IMR-90 (cell line): ENCODE results near the gene ADAM12. TPM values are rescaled to one million over a fixed set of nuclear protein-coding genes. Genes with fewer than 3 reads are reported as not detected.

Experiments
- ATAC-seq: fragments of 200-7000 bp; cut with Tn5 transposase; 2 replicates; pipeline ENCODE4 v1.9.1; 2020; ENCODE audit warnings: low read depth, mild to moderate bottlenecking, moderate library complexity
- BruUV-seq: library from RNA; stranded (reverse); fragments of 400-500 nt; replicated peaks from 2 replicates; lab custom pipeline; 2021; lab: Mats Ljungman, UMichigan
- CTCF ChIA-PET: fragments of 300-600 bp; formaldehyde crosslinking; extraction: SDS; loops from one replicate; lab custom pipeline; 2021; ENCODE audit warnings: antibody characterized with exemption; lab: Yijun Ruan, JAX
- POLR2A ChIA-PET: fragments of 300-600 bp; sonication (Branson Sonifier 250); formaldehyde crosslinking; loops from one replicate; lab custom pipeline; 2022; ENCODE audit warnings: antibody characterized with exemption; ENCODE audit not compliant: unreplicated experiment; lab: Charles Lee
- DNase-seq: peaks from one replicate; pipeline ENCODE4 v3.0.0; 2013
- H2AFZ ChIP-seq: replicated peaks from 2 replicates; pipeline ENCODE3; 2013; ENCODE audit warnings: low read length, mild to moderate bottlenecking; ENCODE audit not compliant: poor library complexity
- H2AK5ac ChIP-seq: 2 replicates; pipeline ENCODE4 v1.6.1; 2013; ENCODE audit warnings: low read depth, low read length, inconsistent platforms
- H2AK9ac ChIP-seq: replicated peaks from 2 replicates; pipeline ENCODE3; 2013; ENCODE audit warnings: mild to moderate bottlenecking, low read depth, low read length, moderate library complexity; ENCODE audit not compliant: poor library complexity
- H2BK120ac ChIP-seq: 2 replicates; pipeline ENCODE4 v1.6.1; 2013; ENCODE audit warnings: low read depth, low read length, inconsistent platforms
- H2BK15ac ChIP-seq: 3 replicates; pipeline ENCODE4 v1.6.1; 2013; ENCODE audit warnings: low read depth, low read length, inconsistent platforms
- H2BK20ac ChIP-seq: 2 replicates; pipeline ENCODE4 v1.6.1; 2013; ENCODE audit warnings: low read depth, mild to moderate bottlenecking, inconsistent platforms, low read length, moderate library complexity
- H2BK5ac ChIP-seq: 2 replicates; pipeline ENCODE4 v1.6.1; 2013; ENCODE audit warnings: mild to moderate bottlenecking, low read depth, low read length, inconsistent platforms; ENCODE audit not compliant: poor library complexity, severe bottlenecking
- H3K14ac ChIP-seq: replicated peaks from 2 replicates; pipeline ENCODE4 v1.6.1; 2013; ENCODE audit warnings: low read depth, low read length, inconsistent platforms
- H3K18ac ChIP-seq: 2 replicates; pipeline ENCODE4 v1.6.1; 2013; ENCODE audit warnings: low read depth, low read length, control low read depth
- H3K23ac ChIP-seq: 2 replicates; pipeline ENCODE4 v1.6.1; 2013; ENCODE audit warnings: low read depth, low read length, inconsistent platforms
- H3K27ac ChIP-seq: 2 replicates; pipeline ENCODE4 v1.5.1; 2013; ENCODE audit warnings: mild to moderate bottlenecking, control low read depth, low read length; ENCODE audit not compliant: insufficient read depth
- H3K27me3 ChIP-seq: 2 replicates; pipeline ENCODE4 v1.6.1; 2013; ENCODE audit warnings: low read length; ENCODE audit not compliant: control insufficient read depth, insufficient read depth
- H3K36me3 ChIP-seq: 2 replicates; pipeline ENCODE4 v1.6.1; 2013; ENCODE audit warnings: low read length, mixed read lengths; ENCODE audit not compliant: control insufficient read depth, insufficient read depth
- H3K4ac ChIP-seq: 2 replicates; pipeline ENCODE4 v1.6.1; 2013; ENCODE audit warnings: low read depth, low read length, inconsistent platforms
- H3K4me1 ChIP-seq: 2 replicates; pipeline ENCODE4 v1.6.1; 2013; ENCODE audit warnings: low read length, mixed read lengths; ENCODE audit not compliant: control insufficient read depth, insufficient read depth
- H3K4me2 ChIP-seq: 2 replicates; pipeline ENCODE4 v1.6.1; 2013; ENCODE audit warnings: low read depth, mild to moderate bottlenecking, control low read depth, low read length, moderate library complexity
- H3K4me3 ChIP-seq: 2 replicates; pipeline ENCODE4 v1.5.1; 2013; ENCODE audit warnings: low read depth, mild to moderate bottlenecking, control low read depth, low read length, moderate library complexity; ENCODE audit not compliant: insufficient read depth
- H3K56ac ChIP-seq: 2 replicates; pipeline ENCODE4 v1.6.1; 2013; ENCODE audit warnings: low read length, inconsistent platforms; ENCODE audit not compliant: insufficient read depth; ENCODE audit errors: extremely low read depth
- H3K79me1 ChIP-seq, 2 experiments: 2 replicates each; pipeline ENCODE4 v1.6.1; 2013; ENCODE audit warnings: low read length in 2 of 2, inconsistent platforms in 1 of 2, low read depth in 1 of 2
- H3K9ac ChIP-seq: 2 replicates; pipeline ENCODE4 v1.6.1; 2013; ENCODE audit warnings: low read depth, low read length, control low read depth
- H3K9me1 ChIP-seq: 2 replicates; pipeline ENCODE4 v1.6.1; 2013; ENCODE audit warnings: low read length, inconsistent platforms; ENCODE audit not compliant: insufficient read depth
- H3K9me3 ChIP-seq: 2 replicates; pipeline ENCODE4 v1.6.1; 2013; ENCODE audit warnings: low read length; ENCODE audit not compliant: control insufficient read depth, insufficient read depth
- H4K20me1 ChIP-seq: 2 replicates; pipeline ENCODE4 v1.6.1; 2013; ENCODE audit warnings: low read length, inconsistent platforms; ENCODE audit not compliant: insufficient read depth
- H4K5ac ChIP-seq: 2 replicates; pipeline ENCODE4 v1.6.1; 2013; ENCODE audit warnings: mild to moderate bottlenecking, low read depth, low read length, control low read depth
- H4K8ac ChIP-seq, 2 experiments: 2 replicates each; pipeline ENCODE4 v1.6.1; 2013; ENCODE audit warnings: low read depth in 2 of 2, low read length in 2 of 2, control low read depth in 1 of 2, inconsistent platforms in 1 of 2
- H4K91ac ChIP-seq: 2 replicates; pipeline ENCODE4 v1.6.1; 2013; ENCODE audit warnings: low read depth, low read length, inconsistent platforms; ENCODE audit not compliant: insufficient read depth
- BHLHE40 ChIP-seq: fragments of 150-350 bp; IDR thresholded peaks from 2 replicates; pipeline ENCODE4 v1.6.1; 2016; ENCODE audit warnings: mild to moderate bottlenecking, low read depth, low read length
- CEBPB ChIP-seq: IDR thresholded peaks from 2 replicates; pipeline ENCODE4 v1.6.1; 2012; ENCODE audit warnings: low read depth, low read length, improper control_type of control experiment
- CHD1 ChIP-seq: IDR thresholded peaks from 2 replicates; pipeline ENCODE4 v1.6.1; 2012; ENCODE audit warnings: low read depth, low read length, improper control_type of control experiment
- CTCF ChIP-seq: conservative IDR thresholded peaks from 2 replicates; pipeline ENCODE4 v1.5.1; 2012; ENCODE audit warnings: mild to moderate bottlenecking, low read depth, low read length, improper control_type of control experiment
- POLR2A ChIP-seq: IDR thresholded peaks from 2 replicates; pipeline ENCODE4 v1.6.1; 2012; ENCODE audit warnings: mild to moderate bottlenecking, low read depth, low read length
- WGBS, 2 experiments: methylation state at CpG; one replicate each; pipeline versions ENCODE4 v1.1.5 to v1.1.7; 2013; ENCODE audit warnings: missing lambda C conversion rate in 2 of 2; ENCODE audit not compliant: insufficient read length in 1 of 2; ENCODE audit errors: extremely low coverage in 2 of 2; 5-methylcytosine and 5-hydroxymethylcytosine counted together
- dilution Hi-C: fragments of 300-500 bp; cut with HindIII; formaldehyde crosslinking; loops from one replicate; pipeline ENCODE4 v1.14.3; 2018; ENCODE audit warnings: low sequenced_read_pairs; ENCODE audit not compliant: unreplicated experiment
- in situ Hi-C: fragments of 300-500 bp; cut with MboI; formaldehyde crosslinking; loops from 3 replicates; pipeline ENCODE4 v1.14.3; 2019; ENCODE audit warnings: low sequenced_read_pairs, inconsistent platforms, mixed read lengths
- intact Hi-C: fragments of 100-400 bp; cut with micrococcal nuclease; formaldehyde crosslinking; loops from 2 replicates; pipeline ENCODE4 v1.10.0; 2022
- polyA plus RNA-seq, 3 experiments: library from polyadenylated mRNA; depleted of rRNA; stranded (reverse); fragments of >200 nt; gene quantifications; 2 replicates each; pipeline ENCODE4 v1.2.3, GENCODE V29; 2012; ENCODE audit warnings: low replicate concordance in 1 of 3
- total RNA-seq: library from RNA; depleted of rRNA; stranded (reverse); fragments of >200 nt; gene quantifications from 2 replicates; pipeline ENCODE4 v1.2.3, GENCODE V29; 2012

Gene ADAM12
- total and polyA plus RNA-seq, 2 of the 4 experiments (the other 2 are of a cell fraction), result 9.6 to 10.2 TPM

- ChIA-PET CTCF (interaction anchor here (0.6 kb wide), 1 partner anchor 25 kb away, joined by 4 read pairs; no protein-coding TSS in a partner anchor), POLR2A (no interaction called here)
- peak overlapping the region; percentile 87 for H3K4me2 ChIP-seq
- no TSS peak for BruUV-seq
- no peak overlapping the region for H2AK5ac ChIP-seq
- WGBS, 2 experiments, result no CpG with 5 or more reads among the region's 7 CpGs
- H3K4me3 ChIP-seq, result no peak overlapping the region
- no peaks in the 10 kb centered on the region for H4K20me1 ChIP-seq
- H3K14ac ChIP-seq, result peak overlapping the region; percentile 65; the same call in 1 of the 2 replicates
- H3K23ac ChIP-seq, result no peak overlapping the region
- no peak overlapping the region for H3K27ac ChIP-seq
- no peak overlapping the region for H3K56ac ChIP-seq
- no peak overlapping the region; the same call in 1 of the 2 replicates for H3K4ac ChIP-seq
- intact Hi-C loops (no loop called here), in situ Hi-C loops (no loop called here), dilution Hi-C loops (no loop called here)
- no peaks in the 10 kb centered on the region for H3K36me3 ChIP-seq
- no peaks in the 10 kb centered on the region for H3K27me3 ChIP-seq
- H3K9me1 ChIP-seq, result no peaks in the 10 kb centered on the region
- H4K91ac ChIP-seq, result no peak overlapping the region
- no peak overlapping the region for H2BK5ac ChIP-seq
- H2AK9ac ChIP-seq, result no peak overlapping the region
- no peak overlapping the region for H2AFZ ChIP-seq
- DNase-seq (peak; percentile 38), ATAC-seq (peak; percentile 60)
- no peak overlapping the region for H4K8ac ChIP-seq
- H3K9ac ChIP-seq, result no peak overlapping the region
- peak overlapping the region; percentile 83; the same call in 1 of the 2 replicates for H4K5ac ChIP-seq
- H3K9me3 ChIP-seq, result no peaks in the 10 kb centered on the region
- TF ChIP-seq BHLHE40 (no peak), CEBPB (no peak), POLR2A (no peak), CHD1 (no peak), CTCF (no peak)
- peaks cover 6% of the 10 kb centered on the region for H3K4me1 ChIP-seq
- H2BK120ac ChIP-seq, result peak overlapping the region; percentile 71; the same call in 1 of the 2 replicates
- H3K18ac ChIP-seq, result peak overlapping the region; percentile 75; the same call in 1 of the 2 replicates
- no peak overlapping the region for H2BK20ac ChIP-seq
- no peak overlapping the region for H2BK15ac ChIP-seq
- no peaks in the 10 kb centered on the region for H3K79me1 ChIP-seq
Observed at GRCh38 chr10:126177417-126178030, 210.8 kb downstream of the ADAM12 start.
